Vagina (tissue), 2 donors: ENCODE data around the gene MED19. TPM values are rescaled to one million over a fixed set of nuclear protein-coding genes. Genes with fewer than 3 reads are reported as not detected.
A peak's percentile ranks its signal among the peaks of the same experiment; 100 is the strongest.
"Not testable (repeated sequence)": the region's sequence is repeated elsewhere in the genome, so short reads cannot be mapped to it uniquely, and the experiment has no call there.

Source experiments
- DNase-seq, 2 donors: peaks; one replicate each; pipeline ENCODE4 v3.0.0-alpha.2; 2017; ENCODE audit errors: extremely low spot score in 2 of 2
- H3K27ac ChIP-seq: fragments of 200-600 bp; sonication (generic); one replicate; pipeline ENCODE4 v1.5.1; 2019
- H3K27me3 ChIP-seq: fragments of 200-600 bp; sonication (generic); one replicate; pipeline ENCODE4 v1.5.1; 2019
- H3K36me3 ChIP-seq, 2 donors: fragments of 200-600 bp; sonication (generic); one replicate each; pipeline ENCODE4 v1.5.1; 2017 to 2019
- H3K4me1 ChIP-seq: fragments of 200-600 bp; sonication (generic); one replicate; pipeline ENCODE4 v1.5.1; 2019
- H3K4me3 ChIP-seq, 2 donors: fragments of 200-600 bp; sonication (generic); 1 replicate in 1 of 2; 2 replicates in 1 of 2; pipeline ENCODE4 v1.5.1; 2016 to 2019
- H3K9me3 ChIP-seq: fragments of 200-600 bp; sonication (generic); one replicate; pipeline ENCODE4 v1.5.1; 2019
- POLR2A ChIP-seq, 2 donors: fragments of 450-650 bp; IDR thresholded peaks; one replicate each; pipeline ENCODE4 v1.6.1; 2017; ENCODE audit warnings: antibody characterized with exemption in 2 of 2, mild to moderate bottlenecking in 2 of 2, moderate library complexity in 2 of 2
- POLR2AphosphoS5 ChIP-seq, 2 donors: sonication (generic); formaldehyde crosslinking; IDR thresholded peaks; one replicate each; pipeline ENCODE4 v1.9.0; 2017; ENCODE audit warnings: antibody characterized with exemption in 2 of 2, mild to moderate bottlenecking in 2 of 2, low read depth in 1 of 2; ENCODE audit not compliant: insufficient read depth in 1 of 2
- intact Hi-C: fragments of 100-400 bp; cut with DNase I; formaldehyde crosslinking; loops from one replicate; pipeline ENCODE4 v1.15.1; 2023
- total RNA-seq: library from RNA; depleted of rRNA; stranded (reverse); fragments of >200 nt; gene quantifications from one replicate; pipeline ENCODE4 v1.2.3, GENCODE V29; 2016
- TF ChIP-seq, protein P1 (sequence below), 3 experiments: fragments of 450-650 bp in 2 of 3; fragments of 200-600 bp in 1 of 3; sonication (generic) in 1 of 3; IDR thresholded peaks; one replicate each; pipeline ENCODE4 v1.5.1; 2017 to 2019; ENCODE audit warnings: antibody characterized with exemption in 3 of 3, mild to moderate bottlenecking in 2 of 3, moderate library complexity in 2 of 3

MED19 gene
- total RNA-seq, 1 donor from 2014 or later, result 18.4 TPM

DNA sequence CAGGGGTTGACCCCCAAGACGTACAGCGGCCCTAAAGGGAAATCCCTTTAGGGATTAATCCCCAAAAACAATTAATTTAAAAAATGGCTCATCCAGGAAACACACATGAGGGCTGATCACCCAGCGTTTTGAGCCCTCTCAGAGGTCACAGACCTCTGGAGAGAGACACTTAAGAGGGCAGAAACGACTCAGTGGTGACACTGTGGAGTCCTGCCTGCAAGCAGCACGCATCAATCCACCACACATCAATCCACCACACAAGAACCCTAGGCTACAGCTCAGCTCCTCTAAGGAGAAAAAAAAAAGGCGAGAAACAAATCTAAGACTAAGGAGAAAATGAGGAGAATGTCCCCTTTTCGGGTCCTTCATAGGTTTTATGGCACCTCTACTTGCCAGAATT, 16.8 kb upstream of the MED19 start:
- intact Hi-C loops, result no loop called here
- no peak for DNase-seq

DNA sequence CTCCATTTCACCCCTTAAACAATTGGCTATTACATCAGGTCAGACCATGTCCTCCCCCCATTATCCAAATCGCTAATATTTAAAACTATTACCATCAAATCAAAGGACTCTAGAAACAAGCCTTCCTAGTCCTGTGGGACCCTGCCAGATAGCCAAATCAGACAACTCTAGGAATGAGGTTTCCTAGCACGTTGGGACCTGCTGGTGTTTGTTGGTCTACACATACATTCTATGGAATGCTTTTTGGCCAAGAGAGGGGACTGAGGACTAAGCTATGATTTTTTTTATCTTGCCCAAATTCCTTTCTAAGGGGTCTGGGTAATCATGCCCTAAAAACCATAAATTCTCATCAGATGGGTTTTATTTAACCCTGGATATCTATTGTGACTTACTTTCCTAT, 15.2 kb upstream of the MED19 start:
- intact Hi-C loops, result no loop called here
- TF ChIP-seq, protein P1, sequence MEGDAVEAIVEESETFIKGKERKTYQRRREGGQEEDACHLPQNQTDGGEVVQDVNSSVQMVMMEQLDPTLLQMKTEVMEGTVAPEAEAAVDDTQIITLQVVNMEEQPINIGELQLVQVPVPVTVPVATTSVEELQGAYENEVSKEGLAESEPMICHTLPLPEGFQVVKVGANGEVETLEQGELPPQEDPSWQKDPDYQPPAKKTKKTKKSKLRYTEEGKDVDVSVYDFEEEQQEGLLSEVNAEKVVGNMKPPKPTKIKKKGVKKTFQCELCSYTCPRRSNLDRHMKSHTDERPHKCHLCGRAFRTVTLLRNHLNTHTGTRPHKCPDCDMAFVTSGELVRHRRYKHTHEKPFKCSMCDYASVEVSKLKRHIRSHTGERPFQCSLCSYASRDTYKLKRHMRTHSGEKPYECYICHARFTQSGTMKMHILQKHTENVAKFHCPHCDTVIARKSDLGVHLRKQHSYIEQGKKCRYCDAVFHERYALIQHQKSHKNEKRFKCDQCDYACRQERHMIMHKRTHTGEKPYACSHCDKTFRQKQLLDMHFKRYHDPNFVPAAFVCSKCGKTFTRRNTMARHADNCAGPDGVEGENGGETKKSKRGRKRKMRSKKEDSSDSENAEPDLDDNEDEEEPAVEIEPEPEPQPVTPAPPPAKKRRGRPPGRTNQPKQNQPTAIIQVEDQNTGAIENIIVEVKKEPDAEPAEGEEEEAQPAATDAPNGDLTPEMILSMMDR (IDR thresholded peaks at IDR 0.05), result no peak
- no peak for TF ChIP-seq POLR2A (IDR thresholded peaks at IDR 0.05)
- no peak for TF ChIP-seq POLR2AphosphoS5 (IDR thresholded peaks at IDR 0.05; ENCODE audit: insufficient read depth in 1 of 2, low read depth in 1 of 2)
- Histone ChIP-seq H3K4me3 (no peak overlapping the region), H3K4me1 (peaks cover 3% of the 10 kb centered on the region), H3K27ac (no peak overlapping the region), H3K9me3 (no peaks in the 10 kb centered on the region), H3K27me3 (no peaks in the 10 kb centered on the region), H3K36me3 (no peaks in the 10 kb centered on the region)
- no peak for DNase-seq

More for the DNA sequence above, 16.8 kb upstream of the MED19 start:
- peaks cover 4% of the 10 kb centered on the region for H3K4me1 ChIP-seq
- H3K27me3 ChIP-seq, result no peaks in the 10 kb centered on the region
- no peak overlapping the region for H3K27ac ChIP-seq
- no peaks in the 10 kb centered on the region for H3K9me3 ChIP-seq
- no peak overlapping the region for H3K4me3 ChIP-seq
- H3K36me3 ChIP-seq, result no peaks in the 10 kb centered on the region
- TF ChIP-seq, protein P1 (IDR thresholded peaks at IDR 0.05), result no peak
- TF ChIP-seq POLR2A (IDR thresholded peaks at IDR 0.05) (no peak), POLR2AphosphoS5 (IDR thresholded peaks at IDR 0.05; ENCODE audit: insufficient read depth in 1 of 2, low read depth in 1 of 2) (no peak)

DNA sequence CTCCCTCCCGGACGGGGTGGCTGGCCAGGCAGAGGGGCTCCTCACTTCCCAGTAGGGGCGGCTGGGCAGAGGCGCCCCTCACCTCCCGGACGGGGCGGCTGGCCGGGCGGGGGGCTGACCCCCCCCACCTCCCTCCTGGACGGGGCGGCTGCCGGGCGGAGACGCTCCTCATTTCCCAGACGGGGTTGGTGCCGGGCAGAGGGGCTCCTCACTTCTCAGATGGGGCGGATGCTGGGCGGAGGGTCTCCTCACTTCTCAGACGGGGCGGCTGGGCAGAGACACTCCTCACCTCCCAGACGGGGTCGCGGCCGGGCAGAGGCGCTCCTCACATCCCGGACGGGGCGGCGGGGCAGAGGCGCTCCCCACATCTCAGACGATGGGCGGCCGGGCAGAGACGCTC, 4.7 kb upstream of the MED19 start:
- intact Hi-C loops, DNase-seq: not testable (repeated sequence)
- peaks cover 26% of the 10 kb centered on the region for H3K4me1 ChIP-seq

DNA sequence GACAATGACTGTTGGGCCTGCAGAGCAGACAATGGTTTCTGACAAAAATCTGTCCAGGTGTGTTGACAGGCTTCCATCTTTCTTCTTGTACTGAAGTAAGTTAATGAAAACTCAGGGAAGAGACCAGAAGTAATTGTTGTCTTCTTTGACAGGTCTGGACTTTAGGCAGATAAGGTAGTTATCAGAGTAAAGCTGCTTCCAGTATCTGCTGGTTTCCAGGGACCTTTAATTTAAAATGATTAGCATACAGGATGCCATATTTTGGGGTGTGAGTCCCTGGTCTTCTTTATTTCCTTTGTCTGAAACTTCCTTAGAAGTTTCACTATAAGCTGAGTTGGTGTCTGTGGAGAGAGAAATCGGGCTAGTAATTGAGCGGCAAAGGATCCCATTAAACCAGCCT, 1.8 kb upstream of the MED19 start:
- Histone ChIP-seq H3K27ac (no peak overlapping the region), H3K36me3 (no peaks in the 10 kb centered on the region), H3K9me3 (no peaks in the 10 kb centered on the region), H3K4me3 (peak overlapping the region; percentile 98 to 100), H3K4me1 (peaks cover 47% of the 10 kb centered on the region), H3K27me3 (no peaks in the 10 kb centered on the region)
- DNase-seq, result no peak
- intact Hi-C loops, result no loop called here
- TF ChIP-seq, protein P1 (IDR thresholded peaks at IDR 0.05), result no peak
- TF ChIP-seq POLR2A (IDR thresholded peaks at IDR 0.05) (no peak), POLR2AphosphoS5 (IDR thresholded peaks at IDR 0.05; ENCODE audit: insufficient read depth in 1 of 2, low read depth in 1 of 2) (no peak)

More for the DNA sequence above, 4.7 kb upstream of the MED19 start:
- not testable (repeated sequence) for H3K4me3 ChIP-seq, H3K36me3 ChIP-seq, H3K9me3 ChIP-seq, H3K27ac ChIP-seq, H3K27me3 ChIP-seq

DNA sequence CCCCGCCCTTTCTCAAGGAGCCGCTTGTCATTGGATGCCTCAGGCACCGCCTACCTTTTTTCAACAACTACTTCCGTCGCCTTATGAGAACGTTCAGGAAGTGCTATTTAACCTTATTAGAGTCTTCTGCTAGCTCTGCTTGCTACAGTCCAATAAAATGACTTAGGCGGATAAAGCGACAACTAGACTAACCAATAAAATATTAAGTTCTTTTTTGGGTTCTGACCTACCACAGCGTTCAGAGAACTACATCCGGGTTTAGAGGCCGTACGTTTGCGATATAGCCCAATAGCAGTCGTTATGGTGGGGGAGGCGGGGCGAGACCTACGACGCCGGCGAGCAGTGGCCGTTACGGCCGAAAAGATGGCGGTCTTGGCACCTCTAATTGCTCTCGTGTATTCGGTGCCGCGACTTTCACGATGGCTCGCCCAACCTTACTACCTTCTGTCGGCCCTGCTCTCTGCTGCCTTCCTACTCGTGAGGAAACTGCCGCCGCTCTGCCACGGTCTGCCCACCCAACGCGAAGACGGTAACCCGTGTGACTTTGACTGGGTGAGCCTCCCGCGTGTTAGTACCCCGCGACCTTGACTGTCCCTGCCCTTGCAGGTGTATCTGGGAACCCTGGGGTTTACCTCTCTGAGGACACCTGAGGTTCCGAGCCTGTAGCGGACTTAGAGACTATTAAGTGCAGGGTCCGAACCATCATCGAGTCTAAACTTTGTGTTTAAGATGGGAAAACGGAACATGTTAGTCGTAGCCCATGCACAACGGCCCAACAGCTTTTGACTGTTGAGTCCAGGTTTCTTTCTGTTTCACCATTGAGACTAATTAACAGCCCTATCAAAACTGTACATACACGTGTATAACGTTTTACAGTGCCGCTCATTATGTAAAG, 488 bp upstream of the MED19 start, which contains the start of gene TMX2:
TMX2 (plus strand) TSS at position 338 of the 895 bp plus-strand sequence; CDS start at position 364, 26 bp downstream.
- no peaks in the 10 kb centered on the region for H3K36me3 ChIP-seq
- intact Hi-C loops, result no loop called here
- peak within 1 kb of the TSS; percentile 98 to 100 for H3K4me3 ChIP-seq
- H3K27me3 ChIP-seq, result no peaks in the 10 kb centered on the region
- no peaks in the 10 kb centered on the region for H3K9me3 ChIP-seq
- peak; percentile 96 to 99 for DNase-seq
- TF ChIP-seq POLR2A (IDR thresholded peaks at IDR 0.05), result no peak
- TF ChIP-seq POLR2AphosphoS5 (IDR thresholded peaks at IDR 0.05; ENCODE audit: insufficient read depth in 1 of 2, low read depth in 1 of 2), result peak; percentile 69 to 96
- peak within 1 kb of the TSS; percentile 93 for H3K27ac ChIP-seq
- peaks cover 55% of the 10 kb centered on the region for H3K4me1 ChIP-seq
